Right kidney (tissue), 1 donor: Measurements from ENCODE around the gene THRB.

Source experiments
- DNase-seq: peaks from one replicate; pipeline ENCODE4 v3.0.0-alpha.2; 2016

Gene THRB

GRCh38 chr3:24374801-24375200 lies 119.8 kb downstream of the THRB start:
- no peak for DNase-seq

- no peak for DNase-seq
These were observed 121.3 kb downstream of the THRB start for GRCh38 chr3:24373198-24373959.

GRCh38 chr3:24372559-24373197 lies 122.0 kb downstream of the THRB start:
- no peak for DNase-seq

- DNase-seq = no peak
These were observed 124.1 kb downstream of the THRB start for GRCh38 chr3:24370352-24371090.

GRCh38 chr3:24368605-24369004 lies 126.0 kb downstream of the THRB start:
- no peak for DNase-seq

GRCh38 chr3:24367664-24368264 lies 126.9 kb downstream of the THRB start:
- DNase-seq = no peak

- no peak for DNase-seq
These were observed 127.4 kb downstream of the THRB start for GRCh38 chr3:24367216-24367615.

- DNase-seq = no peak
These were observed 129.5 kb downstream of the THRB start for GRCh38 chr3:24365168-24365567.

- DNase-seq = no peak
These were observed 130.3 kb downstream of the THRB start for GRCh38 chr3:24364359-24364758.

GRCh38 chr3:24363242-24363641 lies 131.4 kb downstream of the THRB start:
- DNase-seq = no peak

GRCh38 chr3:24361623-24362022 lies 133.0 kb downstream of the THRB start:
- DNase-seq = no peak

- DNase-seq = no peak
These were observed 133.7 kb downstream of the THRB start for GRCh38 chr3:24360957-24361356.

GRCh38 chr3:24359645-24360462 lies 134.8 kb downstream of the THRB start:
- DNase-seq = no peak

- no peak for DNase-seq
These were observed 135.5 kb downstream of the THRB start for GRCh38 chr3:24359102-24359501.

GRCh38 chr3:24357635-24358034 lies 137.0 kb downstream of the THRB start:
- no peak for DNase-seq

GRCh38 chr3:24355806-24356205 lies 138.8 kb downstream of the THRB start:
- DNase-seq = no peak

- DNase-seq = no peak
These were observed 140.4 kb downstream of the THRB start for GRCh38 chr3:24354230-24354629.

GRCh38 chr3:24352893-24353553 lies 141.6 kb downstream of the THRB start:
- no peak for DNase-seq

- DNase-seq = no peak
These were observed 142.7 kb downstream of the THRB start for GRCh38 chr3:24351779-24352469.

GRCh38 chr3:24349367-24350019 lies 145.2 kb downstream of the THRB start:
- no peak for DNase-seq
